GM18867 (cell line): ENCODE measurements around the gene ATXN7L1.
A peak's percentile ranks its signal among the peaks of the same experiment; 100 is the strongest.

ENCODE experiments used
- ATAC-seq: cut with Tn5 transposase; IDR thresholded peaks from one replicate; pipeline ENCODE4 v1.9.1; 2021; ENCODE audit warnings: mild to moderate bottlenecking, moderate library complexity; ENCODE audit not compliant: unreplicated experiment

Gene ATXN7L1

GRCh38 chr7:105589356-105590077 is 286.9 kb downstream of the ATXN7L1 start:
- peak; percentile 91 for ATAC-seq

GRCh38 chr7:105587909-105588635 is 288.3 kb downstream of the ATXN7L1 start:
- ATAC-seq: no peak

GRCh38 chr7:105585850-105586500 is 290.4 kb downstream of the ATXN7L1 start:
- peak; percentile 54 for ATAC-seq

- no peak for ATAC-seq
Measured at GRCh38 chr7:105584165-105584564, 292.2 kb downstream of the ATXN7L1 start.

GRCh38 chr7:105583061-105583460 is 293.3 kb downstream of the ATXN7L1 start:
- ATAC-seq: no peak

DNA sequence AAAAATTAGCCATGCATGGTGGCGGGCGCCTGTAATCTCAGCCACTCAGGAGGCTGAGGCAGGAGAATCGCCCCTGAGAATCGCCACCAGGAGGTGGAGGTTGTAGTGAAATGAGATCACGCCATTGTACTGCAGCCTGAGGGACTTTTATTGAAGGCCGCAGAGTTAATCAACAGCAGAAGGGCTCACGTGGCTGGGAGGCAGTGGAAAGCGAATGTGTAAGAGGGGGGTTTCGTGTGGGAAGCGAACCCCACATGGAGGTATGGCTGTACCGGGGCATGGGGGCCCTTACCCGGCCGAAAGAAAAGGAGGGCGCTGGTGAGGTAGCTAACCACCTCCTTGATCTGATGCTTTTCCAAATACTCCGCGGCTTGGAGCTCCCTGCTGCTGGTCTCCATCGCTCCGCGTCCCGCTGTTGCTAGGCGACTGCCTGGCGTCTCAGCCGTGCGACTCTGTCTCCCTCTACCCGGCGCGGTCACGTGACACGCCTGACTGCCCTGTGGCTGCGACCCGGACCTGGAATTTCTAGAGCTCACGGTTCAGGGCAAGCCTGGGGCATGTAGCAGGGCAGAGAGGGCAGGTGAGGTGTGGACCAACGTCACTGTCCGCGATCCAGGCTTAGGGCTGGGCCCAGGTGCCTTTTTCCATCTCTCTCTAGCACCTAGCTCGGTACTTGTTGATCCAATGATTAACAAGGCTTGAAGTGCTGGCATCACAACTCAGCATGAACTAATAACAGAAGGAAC is 295.2 kb downstream of the ATXN7L1 start, which contains the start of gene EFCAB10:
TSS of gene EFCAB10 (minus strand) at position 428 of the 746 bp plus-strand sequence. CDS start at position 398, 30 bp downstream.
- peak; percentile 80 for ATAC-seq

DNA sequence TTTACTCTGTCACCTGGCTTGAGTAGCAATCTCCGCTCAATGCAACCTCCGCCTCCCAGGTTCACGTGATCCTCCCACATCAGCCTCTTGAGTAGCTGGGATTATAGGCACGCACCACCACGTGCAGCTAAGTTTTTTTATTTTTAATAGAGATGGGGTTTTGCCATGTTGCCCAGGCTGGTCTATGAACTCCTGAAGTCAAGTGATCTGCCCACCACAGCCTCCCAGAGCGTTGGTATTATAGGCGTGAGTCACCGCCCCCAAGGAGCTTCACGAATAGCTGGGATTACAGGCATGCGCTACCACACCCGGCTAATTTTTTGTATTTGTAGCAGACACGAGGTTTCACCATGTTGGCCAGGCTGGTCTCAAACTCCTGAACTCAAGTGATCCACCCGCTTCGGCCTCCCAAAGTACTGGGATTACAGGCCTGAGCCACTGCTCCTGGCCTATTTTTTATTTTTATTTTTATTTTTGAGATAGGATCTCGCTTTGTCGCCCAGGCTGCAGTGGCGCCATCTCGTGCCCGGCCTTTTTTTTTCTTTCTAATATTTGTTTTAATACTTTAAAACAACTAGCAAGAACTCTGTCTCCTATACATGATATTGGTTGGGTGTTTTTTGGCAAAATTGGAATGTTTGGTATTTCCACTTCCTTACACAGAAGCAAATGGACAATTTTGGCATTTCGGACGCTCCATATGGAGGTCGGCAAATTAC is 296.2 kb downstream of the ATXN7L1 start:
- ATAC-seq: no peak

- ATAC-seq: no peak
Measured at GRCh38 chr7:105578496-105578895, 297.9 kb downstream of the ATXN7L1 start.

GRCh38 chr7:105577251-105577650 is 299.1 kb downstream of the ATXN7L1 start:
- ATAC-seq: no peak

- ATAC-seq: no peak
Measured at GRCh38 chr7:105571891-105572290, 304.5 kb downstream of the ATXN7L1 start.

DNA sequence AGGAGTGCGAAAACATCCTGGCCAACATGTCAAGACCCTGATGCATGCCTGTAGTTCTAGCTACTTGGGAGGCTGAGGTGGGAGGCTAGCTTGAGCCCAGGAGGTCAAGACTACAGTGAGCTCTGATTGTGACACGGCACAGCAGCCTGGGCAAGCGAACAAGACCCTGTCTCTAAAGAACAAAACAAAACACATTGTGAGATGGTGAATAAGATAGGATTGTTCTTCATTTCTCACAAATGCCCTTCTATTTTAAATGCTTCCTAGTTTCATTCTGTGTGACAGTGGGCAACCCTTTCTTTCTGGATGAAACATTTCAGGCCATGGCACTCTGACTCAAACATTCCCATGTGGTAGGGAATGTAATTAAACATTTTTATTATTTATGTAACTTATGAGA is 308.6 kb downstream of the ATXN7L1 start:
- ATAC-seq: no peak

DNA sequence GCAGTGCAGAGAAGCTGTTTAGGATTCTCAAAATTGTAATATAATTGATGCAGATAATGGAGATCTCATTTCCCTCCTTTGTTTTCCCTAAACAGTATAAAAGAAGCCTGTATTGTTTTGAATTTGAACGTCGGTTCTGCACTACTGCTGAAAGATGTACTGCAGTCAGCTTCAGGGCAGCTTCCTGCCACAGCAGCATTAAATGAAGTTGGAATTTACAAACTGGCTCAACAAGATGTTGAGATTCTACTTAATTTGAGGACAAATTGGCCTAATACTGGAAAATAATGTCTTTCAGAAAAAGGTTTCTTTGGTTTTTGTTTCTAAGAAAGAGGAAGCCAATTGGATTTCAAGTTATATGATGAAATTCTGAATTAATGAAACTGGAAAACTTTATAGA is 309.4 kb downstream of the ATXN7L1 start:
- no peak for ATAC-seq

DNA sequence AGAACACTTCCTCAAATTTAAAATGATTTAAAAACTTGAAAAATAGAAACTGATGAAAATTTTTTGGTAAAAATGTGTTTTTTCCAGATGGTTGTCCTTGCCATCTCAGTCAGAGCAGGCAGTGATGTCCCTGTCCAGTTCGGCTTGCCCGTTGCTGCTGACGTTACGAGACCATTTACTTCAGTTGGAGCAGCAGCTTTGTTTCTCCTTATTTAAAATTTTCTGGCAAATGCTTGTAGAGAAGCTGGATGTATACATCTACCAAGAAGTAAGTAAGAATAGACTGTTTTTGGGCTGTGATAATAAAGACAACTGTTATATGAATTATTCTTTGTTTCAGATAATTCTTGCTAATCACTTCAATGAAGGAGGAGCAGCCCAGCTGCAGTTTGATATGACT is 311.2 kb downstream of the ATXN7L1 start:
- no peak for ATAC-seq

DNA sequence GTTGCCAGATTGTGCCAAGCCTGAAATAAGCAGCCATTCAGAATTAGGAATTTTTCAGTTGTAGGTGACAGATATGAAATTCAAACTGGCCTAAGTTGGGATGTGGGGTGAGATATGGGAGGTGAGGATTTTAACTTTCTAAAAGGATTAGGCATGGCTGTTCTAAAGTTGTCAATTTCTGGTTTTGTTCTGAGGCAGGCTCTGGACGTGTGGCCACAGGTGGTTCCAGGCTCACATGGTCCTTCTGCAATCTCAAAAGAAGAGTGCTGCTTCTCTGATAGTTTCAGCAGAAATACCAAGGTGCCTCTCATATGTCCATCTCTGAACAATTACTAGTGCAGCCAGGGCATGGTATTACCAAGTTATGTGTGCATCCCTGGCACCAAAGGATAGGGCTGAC is 316.5 kb downstream of the ATXN7L1 start:
- ATAC-seq: no peak
